ENCODE measurements around the gene FHIP1B.

Gene FHIP1B

GRCh38 chr11:6263662-6264061, 29.2 kb upstream of the FHIP1B start:
- peaks cover 3% of the 10 kb centered on the region for H3K27me3 ChIP-seq (ENCODE audit: control insufficient read depth, low read length)
- no peaks in the 10 kb centered on the region for H4K20me1 ChIP-seq (ENCODE audit: control insufficient read depth, insufficient read depth, low read depth, low read length)
- no peaks in the 10 kb centered on the region for H3F3A ChIP-seq (ENCODE audit: control insufficient read depth, insufficient read depth)
- no peaks in the 10 kb centered on the region for H3K9me2 ChIP-seq (replicated peaks; ENCODE audit: control insufficient read depth, low read length)
- no peaks in the 10 kb centered on the region for H3K79me2 ChIP-seq (ENCODE audit: control insufficient read depth, low read length)
- no peak overlapping the region for H3K4me2 ChIP-seq (ENCODE audit: low read length)
- no peaks in the 10 kb centered on the region for H3K9me3 ChIP-seq (ENCODE audit: control insufficient read depth, insufficient read depth, low read length)
- TF ChIP-seq CTCF (IDR thresholded peaks at IDR 0.05; ENCODE audit: low read depth, low read length, poor library complexity, severe bottlenecking): no peak
- no peak for TF ChIP-seq EZH2phosphoT487 (IDR thresholded peaks at IDR 0.05; ENCODE audit: borderline replicate concordance, low read length)
- no peaks in the 10 kb centered on the region for H3K36me3 ChIP-seq (ENCODE audit: control insufficient read depth, low read length)
- no peak overlapping the region for H3K4me3 ChIP-seq (ENCODE audit: low read length)
- no peaks in the 10 kb centered on the region for H3K4me1 ChIP-seq (ENCODE audit: control insufficient read depth, low read length)
- H3K27ac ChIP-seq (ENCODE audit: low read depth, low read length): no peak overlapping the region

- Histone ChIP-seq H3K4me1 (ENCODE audit: control insufficient read depth, low read length) (no peaks in the 10 kb centered on the region), H3K27ac (ENCODE audit: low read depth, low read length) (no peak overlapping the region), H3K4me2 (ENCODE audit: low read length) (no peak overlapping the region), H3K27me3 (ENCODE audit: control insufficient read depth, low read length) (peaks cover 11% of the 10 kb centered on the region), H3K9me3 (ENCODE audit: control insufficient read depth, insufficient read depth, low read length) (no peaks in the 10 kb centered on the region), H3K79me2 (ENCODE audit: control insufficient read depth, low read length) (no peaks in the 10 kb centered on the region), H3K4me3 (ENCODE audit: low read length) (no peak overlapping the region), H3K36me3 (ENCODE audit: control insufficient read depth, low read length) (no peaks in the 10 kb centered on the region), H3F3A (ENCODE audit: control insufficient read depth, insufficient read depth) (no peaks in the 10 kb centered on the region), H3K9me2 (replicated peaks; ENCODE audit: control insufficient read depth, low read length) (no peaks in the 10 kb centered on the region), H4K20me1 (ENCODE audit: control insufficient read depth, insufficient read depth, low read depth, low read length) (no peaks in the 10 kb centered on the region)
- no peak for TF ChIP-seq CTCF (IDR thresholded peaks at IDR 0.05; ENCODE audit: low read depth, low read length, poor library complexity, severe bottlenecking)
- TF ChIP-seq EZH2phosphoT487 (IDR thresholded peaks at IDR 0.05; ENCODE audit: borderline replicate concordance, low read length): no peak
These were observed 25.8 kb upstream of the FHIP1B start for GRCh38 chr11:6260207-6260726.

GRCh38 chr11:6258571-6259081, 24.2 kb upstream of the FHIP1B start:
- Histone ChIP-seq H3K27ac (ENCODE audit: low read depth, low read length) (no peak overlapping the region), H3F3A (ENCODE audit: control insufficient read depth, insufficient read depth) (no peaks in the 10 kb centered on the region), H3K79me2 (ENCODE audit: control insufficient read depth, low read length) (no peaks in the 10 kb centered on the region), H3K9me2 (replicated peaks; ENCODE audit: control insufficient read depth, low read length) (no peaks in the 10 kb centered on the region), H3K4me3 (ENCODE audit: low read length) (no peak overlapping the region), H3K36me3 (ENCODE audit: control insufficient read depth, low read length) (no peaks in the 10 kb centered on the region), H3K27me3 (ENCODE audit: control insufficient read depth, low read length) (0 out of 2 replicates have a peak, but pooled peaks cover 12% of the 10 kb centered on the region), H3K9me3 (ENCODE audit: control insufficient read depth, insufficient read depth, low read length) (no peaks in the 10 kb centered on the region), H3K4me2 (ENCODE audit: low read length) (no peak overlapping the region), H3K4me1 (ENCODE audit: control insufficient read depth, low read length) (no peaks in the 10 kb centered on the region), H4K20me1 (ENCODE audit: control insufficient read depth, insufficient read depth, low read depth, low read length) (no peaks in the 10 kb centered on the region)
- TF ChIP-seq CTCF (IDR thresholded peaks at IDR 0.05; ENCODE audit: low read depth, low read length, poor library complexity, severe bottlenecking): no peak
- no peak for TF ChIP-seq EZH2phosphoT487 (IDR thresholded peaks at IDR 0.05; ENCODE audit: borderline replicate concordance, low read length)
